Naive thymus-derived CD4-positive, alpha-beta T cell (primary cell): ENCODE measurements around the gene PTPRC. TPM values are rescaled to one million over a fixed set of nuclear protein-coding genes. Genes with fewer than 3 reads are reported as not detected.

Source experiments
- ATAC-seq: fragments of 150-1000 bp; cut with Tn5 transposase; 2 replicates; pipeline ENCODE4 v1.10.0; 2021; ENCODE audit warnings: mild to moderate bottlenecking, moderate library complexity
- CTCF ChIA-PET: fragments of 350-600 bp; sonication (Branson Sonifier 250); formaldehyde crosslinking; loops from one replicate; lab custom pipeline; 2021; ENCODE audit warnings: antibody characterized with exemption; lab: Charles Lee
- POLR2A ChIA-PET: fragments of 350-600 bp; sonication (Branson Sonifier 250); formaldehyde crosslinking; loops from one replicate; lab custom pipeline; 2021; ENCODE audit warnings: antibody characterized with exemption, inconsistent platforms; lab: Charles Lee
- DNase-seq, 9 donors: peaks; one replicate each; pipeline versions ENCODE4 v3.0.0 to v3.0.0-alpha.2; 2020 to 2022; ENCODE audit warnings: mixed read lengths in 1 of 9
- H3K27ac ChIP-seq: one replicate; pipeline ENCODE4 v1.7.0; 2013; ENCODE audit warnings: mild to moderate bottlenecking, low read depth, low read length, moderate library complexity
- H3K27me3 ChIP-seq, 2 donors: one replicate each; pipeline ENCODE4 v1.7.0; 2013; ENCODE audit warnings: low read length in 2 of 2, mild to moderate bottlenecking in 2 of 2, moderate library complexity in 2 of 2; ENCODE audit not compliant: control insufficient read depth in 2 of 2, insufficient read depth in 2 of 2
- H3K36me3 ChIP-seq, 3 experiments: 1 replicate in 2 of 3; 2 replicates in 1 of 3; pipeline ENCODE4 v1.7.0; 2013; ENCODE audit warnings: low read length in 3 of 3, mild to moderate bottlenecking in 3 of 3, moderate library complexity in 1 of 3; ENCODE audit not compliant: insufficient read depth in 3 of 3, control insufficient read depth in 2 of 3
- H3K4me1 ChIP-seq, 2 donors: one replicate each; pipeline ENCODE4 v1.7.0; 2013; ENCODE audit warnings: low read length in 2 of 2, mild to moderate bottlenecking in 2 of 2, moderate library complexity in 1 of 2; ENCODE audit not compliant: control insufficient read depth in 2 of 2, insufficient read depth in 2 of 2
- H3K4me3 ChIP-seq: 2 replicates; pipeline ENCODE4 v1.7.0; 2013; ENCODE audit warnings: mild to moderate bottlenecking, low read length
- H3K9me3 ChIP-seq, 3 experiments: 1 replicate in 2 of 3; 2 replicates in 1 of 3; pipeline ENCODE4 v1.7.0; 2013; ENCODE audit warnings: low read length in 3 of 3; ENCODE audit not compliant: control insufficient read depth in 2 of 3
- H3K27ac Mint-ChIP-seq, 9 donors: one replicate each; pipeline ENCODE4 v1.8.0; 2020 to 2022; ENCODE audit warnings: mixed read lengths in 9 of 9, mild to moderate bottlenecking in 8 of 9, moderate library complexity in 5 of 9, inconsistent platforms in 2 of 9
- H3K27me3 Mint-ChIP-seq, 5 donors: one replicate each; pipeline ENCODE4 v1.8.0; 2021 to 2022; ENCODE audit warnings: mixed read lengths in 5 of 5, mild to moderate bottlenecking in 1 of 5
- H3K36me3 Mint-ChIP-seq, 5 donors: one replicate each; pipeline ENCODE4 v1.8.0; 2020 to 2022; ENCODE audit warnings: mixed read lengths in 5 of 5, mild to moderate bottlenecking in 3 of 5, inconsistent platforms in 1 of 5
- H3K4me1 Mint-ChIP-seq, 7 donors: one replicate each; pipeline ENCODE4 v1.8.0; 2020 to 2022; ENCODE audit warnings: mixed read lengths in 7 of 7, mild to moderate bottlenecking in 3 of 7, inconsistent platforms in 1 of 7
- H3K4me3 Mint-ChIP-seq, 10 donors: one replicate each; pipeline ENCODE4 v1.8.0; 2020 to 2022; ENCODE audit warnings: mild to moderate bottlenecking in 10 of 10, mixed read lengths in 10 of 10, moderate library complexity in 6 of 10, inconsistent platforms in 2 of 10
- H3K9me3 Mint-ChIP-seq, 11 donors: one replicate each; pipeline ENCODE4 v1.8.0; 2020 to 2022; ENCODE audit warnings: mixed read lengths in 11 of 11, mild to moderate bottlenecking in 4 of 11, inconsistent platforms in 1 of 11, moderate library complexity in 1 of 11
- intact Hi-C, 2 donors: fragments of 100-400 bp; cut with micrococcal nuclease; formaldehyde crosslinking; loops; one replicate each; pipeline ENCODE4 v1.15.1; 2023
- polyA plus RNA-seq, 2 donors: library from polyadenylated mRNA; unstranded; fragments of 300-500 nt; fragmentation: Illumina TruSeq; gene quantifications; one replicate each; pipeline ENCODE4 v1.2.3, GENCODE V29; 2021
- total RNA-seq, 6 experiments: library from RNA in 5 of 6; stranded (reverse) in 5 of 6; gene quantifications; 1 replicate in 5 of 6; 2 replicates in 1 of 6; pipeline ENCODE4 v1.2.3 and lab custom pipeline; 2021 to 2026

Gene PTPRC
- total and polyA plus RNA-seq, 7 experiments from 2014 or later, result 739 to 1,286 (median 1,064) TPM

DNA sequence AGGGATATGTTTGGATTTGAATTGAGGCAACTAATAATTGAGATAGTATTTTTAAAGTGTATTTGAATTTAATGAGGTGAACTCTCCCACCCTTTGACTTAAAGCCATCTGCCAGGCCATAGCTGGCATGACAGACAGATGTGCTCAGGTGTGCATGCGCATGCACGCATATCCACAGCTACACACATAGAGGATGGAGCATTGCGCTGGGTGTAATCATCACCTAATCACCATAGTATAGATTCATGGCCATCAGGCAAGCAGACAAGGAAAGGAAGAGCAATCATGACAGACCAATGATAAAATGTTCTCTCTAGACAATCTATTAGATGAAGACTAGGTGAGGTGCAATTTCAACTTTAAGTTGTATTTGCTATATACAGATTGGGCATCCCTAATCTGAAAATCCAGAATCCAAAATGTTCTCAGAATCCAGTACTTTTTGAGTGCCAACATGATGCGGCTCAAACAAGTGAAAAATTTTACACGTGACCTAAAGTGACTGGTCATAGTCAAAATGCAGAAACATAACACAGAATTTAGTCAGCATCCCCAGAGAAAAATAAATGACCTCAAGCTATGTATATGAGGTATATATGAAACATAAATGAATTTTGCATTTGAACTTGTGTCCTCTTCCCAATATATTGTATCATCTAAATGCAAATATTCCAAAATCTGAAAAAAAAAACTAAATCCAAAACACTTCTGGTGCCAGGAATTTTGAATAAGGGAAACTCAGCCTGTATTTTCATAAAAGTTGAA lies 70.1 kb downstream of the PTPRC start:
- ChIA-PET POLR2A (interaction anchor here (0.6 kb wide), 1 partner anchor 75 kb away, joined by 3 read pairs; no protein-coding TSS in a partner anchor), CTCF (no interaction called here)
- Histone ChIP-seq H3K27ac (no peak overlapping the region), H3K36me3 (peaks cover 41 to 68% (median 51%) of the 10 kb centered on the region in 3 experiments), H3K4me3 (no peak overlapping the region), H3K4me1 (peaks cover 16 to 20% of the 10 kb centered on the region in 2 donors), H3K27me3 (no peaks in the 10 kb centered on the region), H3K9me3 (no peaks in the 10 kb centered on the region)
- intact Hi-C loops, result loop anchor here in 1 of 2 donors (1.0 kb wide), 2 partner anchors 8 to 9 kb away; no protein-coding TSS in a partner anchor
- ATAC-seq, result no peak
- Mint-ChIP-seq H3K27me3 (no peaks in the 10 kb centered on the region), H3K27ac (peak overlapping the region in 8 of 9 donors; percentile 42 to 87 (median 76)), H3K4me3 (peak overlapping the region in 2 of 10 donors; percentile 20 to 56), H3K36me3 (peaks cover 15 to 69% (median 55%) of the 10 kb centered on the region in 5 donors), H3K9me3 (no peaks in the 10 kb centered on the region), H3K4me1 (peaks cover 22 to 81% (median 68%) of the 10 kb centered on the region in 7 donors)
- no peak for DNase-seq

DNA sequence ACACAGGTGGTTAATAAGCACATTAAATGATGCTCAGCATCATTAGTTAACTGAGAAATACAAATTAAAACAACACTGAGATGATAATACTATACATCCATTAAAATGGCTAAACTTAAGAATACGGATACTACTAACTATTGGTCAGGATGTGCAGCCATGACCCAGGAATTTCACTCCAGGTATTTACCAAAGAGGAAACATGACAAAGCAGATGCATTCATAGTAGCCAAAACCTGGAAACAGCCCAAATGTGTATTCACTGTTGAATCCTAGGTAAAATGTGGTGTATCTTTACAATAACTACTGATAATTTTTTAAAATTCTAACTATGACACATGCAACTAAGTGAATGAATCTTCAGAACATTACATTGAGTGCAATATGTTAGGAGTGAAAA lies 73.0 kb downstream of the PTPRC start:
- Mint-ChIP-seq H3K27me3 (no peaks in the 10 kb centered on the region), H3K4me3 (no peak overlapping the region), H3K36me3 (peaks cover 14 to 69% (median 54%) of the 10 kb centered on the region in 5 donors), H3K27ac (peak overlapping the region in 6 of 9 donors; percentile 21 to 90 (median 58)), H3K4me1 (peaks cover 15 to 72% (median 61%) of the 10 kb centered on the region in 7 donors), H3K9me3 (no peaks in the 10 kb centered on the region)
- no peak for DNase-seq
- no peak for ATAC-seq
- no peaks in the 10 kb centered on the region for H3K27me3 ChIP-seq
- H3K36me3 ChIP-seq, result peaks cover 26 to 71% (median 62%) of the 10 kb centered on the region in 3 experiments
- ChIA-PET CTCF (no interaction called here), POLR2A (no interaction called here)
- no peak overlapping the region for H3K4me3 ChIP-seq
- H3K27ac ChIP-seq, result no peak overlapping the region
- H3K9me3 ChIP-seq, result no peaks in the 10 kb centered on the region
- intact Hi-C loops, result loop anchor here (2.0 to 5.0 kb wide), 2 partner anchors 17 to 35 kb away; no protein-coding TSS in a partner anchor
- peaks cover 6 to 20% of the 10 kb centered on the region in 2 donors for H3K4me1 ChIP-seq

DNA sequence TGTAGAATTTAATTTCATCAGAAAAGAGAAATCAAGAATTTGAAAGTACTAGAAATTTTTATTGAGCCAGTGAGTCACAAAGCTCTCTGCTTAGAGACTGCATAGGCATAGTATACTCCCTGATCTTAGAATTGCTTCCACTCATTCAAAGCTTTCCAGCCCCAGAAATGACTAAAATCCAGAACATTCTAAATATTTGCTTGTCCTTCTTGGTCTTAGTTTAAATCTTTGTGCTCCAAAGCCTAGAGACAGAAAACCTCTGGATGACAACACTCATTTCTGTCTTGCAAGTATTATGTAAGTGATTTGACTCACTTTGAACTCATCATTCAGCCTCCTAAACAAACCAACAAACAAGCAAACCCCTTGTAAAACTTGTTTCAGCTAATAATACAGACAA lies 74.2 kb downstream of the PTPRC start:
- H3K36me3 Mint-ChIP-seq, result peaks cover 13 to 75% (median 58%) of the 10 kb centered on the region in 5 donors
- no peak for DNase-seq
- Histone ChIP-seq H3K9me3 (no peaks in the 10 kb centered on the region), H3K27me3 (no peaks in the 10 kb centered on the region), H3K4me3 (no peak overlapping the region), H3K4me1 (peaks cover 6 to 20% of the 10 kb centered on the region in 2 donors), H3K36me3 (peaks cover 26 to 84% (median 75%) of the 10 kb centered on the region in 3 experiments), H3K27ac (peak overlapping the region; percentile 15)
- H3K27ac Mint-ChIP-seq, result peak overlapping the region in 8 of 9 donors; percentile 48 to 90 (median 70)
- peaks cover 20 to 78% (median 63%) of the 10 kb centered on the region in 7 donors for H3K4me1 Mint-ChIP-seq
- intact Hi-C loops, result loop anchor here (1.0 to 5.0 kb wide), 3 partner anchors 8 to 34 kb away; no protein-coding TSS in a partner anchor
- no peak overlapping the region for H3K4me3 Mint-ChIP-seq
- H3K27me3 Mint-ChIP-seq, result no peaks in the 10 kb centered on the region
- ATAC-seq, result peak; percentile 10
- peaks cover 0 to 1% (median 0%) of the 10 kb centered on the region in 11 donors for H3K9me3 Mint-ChIP-seq
- ChIA-PET CTCF (interaction anchor here (0.6 to 0.7 kb wide), 2 partner anchors 22 to 496 kb away, joined by 3 to 4 read pairs; no protein-coding TSS in a partner anchor), POLR2A (interaction anchor here (0.8 to 1.2 kb wide), 3 partner anchors 10 to 94 kb away, joined by 3 to 4 read pairs (median 3); no protein-coding TSS in a partner anchor)

DNA sequence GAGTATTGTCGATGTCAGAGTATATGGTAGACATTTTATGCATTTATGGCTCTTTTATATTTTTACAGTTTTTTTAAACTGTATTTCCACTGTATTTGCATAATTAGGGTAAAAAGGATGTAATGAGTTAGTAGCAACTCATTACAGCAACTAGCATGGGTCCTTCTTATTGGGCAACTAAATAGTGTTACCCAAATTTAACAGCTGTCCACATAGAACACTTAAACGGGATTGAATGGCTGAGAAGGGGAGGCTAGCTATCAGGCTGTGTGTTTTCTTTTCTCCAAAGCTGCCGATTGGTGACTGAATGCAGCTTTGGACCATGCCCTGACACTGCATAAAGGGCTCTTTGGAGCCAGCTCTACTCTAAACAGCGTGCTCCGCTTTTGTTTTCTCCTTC lies 75.4 kb downstream of the PTPRC start:
- H3K4me1 Mint-ChIP-seq, result peaks cover 17 to 74% (median 57%) of the 10 kb centered on the region in 7 donors

DNA sequence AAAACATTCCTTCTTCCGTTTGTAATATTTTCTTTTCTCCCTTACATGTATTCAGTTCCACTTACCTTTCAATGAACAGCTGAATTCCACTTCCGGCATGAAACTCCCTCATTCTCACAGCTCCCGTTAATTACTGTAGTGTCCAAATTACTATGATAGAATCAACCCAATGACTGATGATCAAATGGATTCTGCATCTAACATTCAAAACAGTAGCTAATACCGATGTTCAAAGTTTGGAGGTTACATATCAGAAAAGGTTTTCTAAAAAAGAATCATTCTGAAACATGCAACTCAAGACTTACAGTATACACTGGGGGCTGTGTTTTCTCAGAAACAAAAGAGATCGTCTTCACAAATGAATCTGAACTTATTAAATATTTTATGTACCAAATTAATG lies 77.2 kb downstream of the PTPRC start:
- intact Hi-C loops, result loop anchor here in 1 of 2 donors (5.0 kb wide), 1 partner anchor 41 kb away; no protein-coding TSS in a partner anchor
- CTCF ChIA-PET, result interaction anchor here (1.1 kb wide), 1 partner anchor 397 kb away, joined by 3 read pairs; no protein-coding TSS in a partner anchor
- H3K36me3 ChIP-seq, result peaks cover 21 to 90% (median 89%) of the 10 kb centered on the region in 3 experiments
- H3K4me3 ChIP-seq, result no peak overlapping the region
- peak overlapping the region in 4 of 10 donors; percentile 4 to 56 (median 24) for H3K4me3 Mint-ChIP-seq
- peaks cover 12 to 15% of the 10 kb centered on the region in 2 donors for H3K4me1 ChIP-seq
- H3K27me3 ChIP-seq, result no peaks in the 10 kb centered on the region
- H3K27ac Mint-ChIP-seq, result peak overlapping the region; percentile 7 to 90 (median 63)
- POLR2A ChIA-PET, result no interaction called here
- H3K36me3 Mint-ChIP-seq, result peaks cover 7 to 81% (median 63%) of the 10 kb centered on the region in 5 donors
- no peak for DNase-seq
- no peaks in the 10 kb centered on the region for H3K27me3 Mint-ChIP-seq
- peaks cover 26 to 78% (median 62%) of the 10 kb centered on the region in 7 donors for H3K4me1 Mint-ChIP-seq
- H3K9me3 ChIP-seq, result no peaks in the 10 kb centered on the region
- H3K9me3 Mint-ChIP-seq, result peaks cover 0 to 1% (median 0%) of the 10 kb centered on the region in 11 donors
- no peak overlapping the region for H3K27ac ChIP-seq
- ATAC-seq, result no peak

More for the DNA sequence above, 75.4 kb downstream of the PTPRC start:
- no peak overlapping the region for H3K4me3 Mint-ChIP-seq
- H3K27me3 Mint-ChIP-seq, result no peaks in the 10 kb centered on the region
- ATAC-seq, result no peak
- H3K27me3 ChIP-seq, result no peaks in the 10 kb centered on the region
- H3K27ac ChIP-seq, result no peak overlapping the region
- peak overlapping the region in 7 of 9 donors; percentile 25 to 90 (median 72) for H3K27ac Mint-ChIP-seq
- ChIA-PET CTCF (no interaction called here), POLR2A (no interaction called here)
- H3K9me3 Mint-ChIP-seq, result peaks cover 0 to 1% (median 0%) of the 10 kb centered on the region in 11 donors
- no peaks in the 10 kb centered on the region for H3K9me3 ChIP-seq
- H3K36me3 ChIP-seq, result peaks cover 30 to 87% (median 78%) of the 10 kb centered on the region in 3 experiments
- peaks cover 7 to 71% (median 51%) of the 10 kb centered on the region in 5 donors for H3K36me3 Mint-ChIP-seq
- H3K4me3 ChIP-seq, result no peak overlapping the region
- DNase-seq, result no peak
- peaks cover 8 to 14% of the 10 kb centered on the region in 2 donors for H3K4me1 ChIP-seq
- intact Hi-C loops, result loop anchor here (1.0 to 5.0 kb wide), 2 partner anchors 8 to 33 kb away; no protein-coding TSS in a partner anchor

DNA sequence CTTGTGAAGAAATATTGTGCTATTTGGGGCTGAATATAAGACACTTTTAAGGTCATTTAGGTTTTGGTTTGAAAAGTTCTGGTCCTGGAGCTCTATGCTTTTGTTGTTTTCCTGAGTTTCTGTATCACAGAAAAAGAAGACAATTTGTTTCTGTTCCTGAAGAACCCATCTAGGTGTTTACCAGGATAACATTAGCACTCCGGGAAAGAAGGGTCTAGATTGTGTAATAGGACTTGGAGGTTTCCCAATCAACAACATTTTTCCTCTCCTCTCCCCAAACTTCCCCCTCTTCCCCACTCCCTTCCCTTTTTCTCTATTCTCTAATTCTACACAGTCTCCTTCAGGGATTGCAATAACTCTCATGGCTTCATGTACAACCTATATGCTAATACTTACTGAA lies 78.7 kb downstream of the PTPRC start:
- CTCF ChIA-PET, result interaction anchor here (0.9 to 1.2 kb wide), 2 partner anchors 11 to 13 kb away, joined by 3 read pairs; no protein-coding TSS in a partner anchor
- POLR2A ChIA-PET, result interaction anchor here (1.2 to 1.4 kb wide), 2 partner anchors 10 to 16 kb away, joined by 3 to 4 read pairs; no protein-coding TSS in a partner anchor
- Histone ChIP-seq H3K4me3 (no peak overlapping the region), H3K4me1 (peaks cover 7 to 15% of the 10 kb centered on the region in 2 donors), H3K36me3 (peaks cover 21 to 80% (median 78%) of the 10 kb centered on the region in 3 experiments), H3K9me3 (no peaks in the 10 kb centered on the region), H3K27me3 (no peaks in the 10 kb centered on the region), H3K27ac (peak overlapping the region; percentile 1)
- intact Hi-C loops, result loop anchor here in 1 of 2 donors (5.0 kb wide), 1 partner anchor 40 kb away; no protein-coding TSS in a partner anchor
- DNase-seq (no peak), ATAC-seq (no peak)
- Mint-ChIP-seq H3K27ac (peak overlapping the region in 7 of 9 donors; percentile 2 to 82 (median 41)), H3K4me3 (no peak overlapping the region), H3K27me3 (no peaks in the 10 kb centered on the region), H3K4me1 (peaks cover 19 to 70% (median 54%) of the 10 kb centered on the region in 7 donors), H3K9me3 (peaks cover 0 to 1% (median 0%) of the 10 kb centered on the region in 11 donors), H3K36me3 (peaks cover 7 to 69% (median 59%) of the 10 kb centered on the region in 5 donors)
